ENCODE results near the gene LYRM2.
"Not testable (repeated sequence)": the region's sequence is repeated elsewhere in the genome, so short reads cannot be mapped to it uniquely, and the experiment has no call there.

Gene LYRM2

DNA sequence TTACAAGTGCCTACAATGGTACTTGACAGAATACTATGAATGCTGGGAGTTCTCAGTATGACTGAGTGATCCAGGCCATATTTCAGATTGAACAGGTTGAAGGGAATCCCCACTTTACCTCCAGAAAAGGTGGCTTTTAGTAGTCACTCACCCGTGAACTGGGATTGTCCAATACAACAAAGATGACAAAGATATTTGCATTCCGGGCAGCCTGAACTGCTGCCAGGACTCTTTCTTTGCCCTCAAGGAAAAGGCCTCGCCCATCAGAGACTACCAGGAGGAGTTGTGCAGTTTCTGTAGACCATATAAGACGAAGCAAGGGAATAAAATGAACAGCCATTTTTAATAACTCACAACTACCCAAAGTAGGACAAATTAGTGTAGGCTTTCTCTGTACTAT lies 6.3 kb upstream of the LYRM2 start:
- DNase-seq, result no peak

DNA sequence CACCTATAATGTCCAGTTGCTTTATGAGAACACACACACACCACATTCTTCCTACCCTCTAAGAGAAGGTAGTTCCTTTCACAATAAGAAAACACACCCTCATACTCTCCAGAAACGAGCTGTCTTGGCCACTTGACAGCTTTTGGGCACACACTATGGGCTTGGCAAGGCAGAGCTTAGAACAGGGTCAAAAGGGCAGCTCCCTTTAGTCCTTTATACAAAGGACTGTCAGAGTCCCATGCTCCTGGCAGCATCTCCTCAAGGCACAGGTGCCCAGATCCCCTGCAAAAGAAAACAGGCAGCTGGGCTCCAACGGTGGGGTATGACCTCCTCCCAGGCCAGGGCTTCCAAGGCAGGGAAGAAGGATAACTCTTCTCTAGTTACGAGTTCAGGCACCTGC lies 4.9 kb upstream of the LYRM2 start:
- peak; percentile 26 for DNase-seq

DNA sequence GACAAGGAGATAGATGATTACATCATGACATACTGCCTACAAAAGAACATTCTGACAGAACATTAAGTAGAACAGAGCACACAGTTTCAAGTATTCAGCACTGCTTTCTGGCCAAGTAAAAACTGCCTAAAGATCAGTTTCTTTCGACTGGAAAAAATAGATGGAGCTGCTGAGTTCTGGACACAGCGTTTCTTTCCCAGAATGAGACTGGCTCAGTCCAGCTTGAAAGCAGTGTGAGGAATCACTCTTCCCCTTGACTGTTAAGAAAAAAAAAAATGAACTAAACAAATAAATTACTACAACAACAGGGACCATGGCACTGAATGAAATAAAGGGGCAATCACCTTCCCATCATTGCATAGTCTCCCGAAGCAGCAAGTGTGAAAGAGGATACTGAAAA lies 4.4 kb upstream of the LYRM2 start:
- peak; percentile 43 for DNase-seq

DNA sequence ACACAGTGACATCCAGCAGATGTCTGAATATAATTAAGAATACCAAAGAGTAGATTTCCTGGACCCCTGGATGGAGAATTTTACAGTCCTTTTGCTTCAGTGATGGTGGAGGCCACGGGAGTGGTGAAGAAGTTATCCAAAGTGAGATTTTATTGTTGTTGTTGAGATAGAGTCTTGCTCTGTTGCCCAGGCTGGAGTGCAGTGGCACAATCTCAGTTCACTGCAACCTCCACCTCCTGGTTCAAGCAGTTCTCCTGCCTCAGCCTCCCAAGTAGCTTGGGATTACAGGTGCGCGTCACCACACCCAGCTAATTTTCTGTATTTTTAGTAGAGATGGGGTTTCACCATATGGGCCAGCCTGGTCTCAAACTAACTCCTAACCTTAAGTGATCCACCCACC lies 3.0 kb upstream of the LYRM2 start:
- DNase-seq, result not testable (repeated sequence)

DNA sequence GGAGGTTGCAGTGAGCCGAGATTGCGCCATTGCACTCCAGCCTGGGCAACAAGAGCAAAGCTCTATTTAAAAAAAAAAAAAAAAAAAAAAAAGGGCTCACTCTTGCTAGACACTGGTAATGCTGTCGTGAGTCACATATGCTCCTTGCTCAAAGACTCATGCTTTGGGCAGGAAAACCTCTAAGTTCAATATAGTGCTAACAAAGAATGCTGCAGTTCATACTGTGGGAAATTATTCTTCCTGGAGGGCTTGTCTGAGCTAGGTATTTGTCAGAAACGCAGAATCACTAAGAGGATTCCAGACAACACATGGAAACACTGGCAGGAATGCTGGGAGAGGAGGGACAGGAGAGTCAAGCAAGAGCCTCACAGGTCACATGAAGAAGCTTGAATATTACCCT lies 2.3 kb upstream of the LYRM2 start:
- DNase-seq, result no peak

DNA sequence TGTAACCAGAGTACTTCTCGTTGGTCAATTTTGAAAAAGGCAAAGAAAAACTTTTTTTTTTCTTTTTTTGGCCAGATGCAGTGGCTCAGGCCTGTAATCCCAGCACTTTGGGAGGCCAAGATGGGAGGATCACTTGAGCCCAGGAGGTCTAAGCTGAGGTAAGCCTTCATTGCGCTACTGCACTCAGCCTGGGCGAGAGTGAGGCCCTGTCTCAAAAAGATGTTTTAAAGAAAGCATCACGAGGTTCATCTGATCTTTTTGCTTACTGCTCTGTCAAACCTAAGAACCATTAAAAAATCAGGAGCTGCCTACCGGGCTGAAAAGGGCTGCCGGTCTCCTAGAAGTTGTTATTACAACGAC lies 607 bp downstream of the LYRM2 start:
- DNase-seq, result no peak

DNA sequence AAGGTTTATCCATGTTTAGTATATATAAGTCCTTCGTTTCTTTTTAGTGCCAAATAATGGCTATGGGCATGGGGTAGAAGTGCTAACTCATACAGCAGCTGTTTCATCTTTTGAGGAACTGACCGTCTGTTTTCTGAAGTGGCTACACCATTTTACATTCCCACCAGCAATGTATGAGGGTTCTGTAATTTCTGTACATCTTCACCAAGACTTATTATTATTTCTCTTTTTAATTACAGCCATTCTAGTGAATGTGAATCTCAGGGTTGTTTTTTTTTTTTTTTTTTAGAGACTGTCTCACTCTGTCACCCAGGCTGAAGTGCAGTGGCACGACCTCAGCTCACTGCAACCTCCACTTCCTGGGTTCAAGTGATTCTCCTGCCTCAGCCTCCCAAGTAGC lies 2.1 kb downstream of the LYRM2 start:
- DNase-seq, result not testable (repeated sequence)

DNA sequence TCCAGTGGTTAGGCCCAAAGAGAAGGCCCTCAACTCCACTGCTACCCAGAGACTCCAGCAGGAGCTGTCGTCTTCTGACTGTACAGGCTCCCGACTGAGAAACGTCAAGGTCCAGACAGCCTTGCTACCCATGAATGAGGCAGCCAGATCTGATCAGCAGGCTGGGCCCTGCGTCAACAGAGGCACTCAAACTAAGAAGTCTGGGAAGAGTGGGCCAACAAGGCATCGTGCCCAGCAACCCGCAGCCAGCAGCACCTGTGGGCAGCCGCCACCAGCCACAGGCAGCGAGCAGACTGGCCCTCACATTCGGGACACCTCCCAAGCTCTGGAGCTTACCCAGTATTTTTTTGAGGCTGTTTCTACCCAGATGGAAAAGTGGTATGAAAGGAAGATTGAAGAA lies 8.1 kb downstream of the LYRM2 start:
- DNase-seq, result no peak

DNA sequence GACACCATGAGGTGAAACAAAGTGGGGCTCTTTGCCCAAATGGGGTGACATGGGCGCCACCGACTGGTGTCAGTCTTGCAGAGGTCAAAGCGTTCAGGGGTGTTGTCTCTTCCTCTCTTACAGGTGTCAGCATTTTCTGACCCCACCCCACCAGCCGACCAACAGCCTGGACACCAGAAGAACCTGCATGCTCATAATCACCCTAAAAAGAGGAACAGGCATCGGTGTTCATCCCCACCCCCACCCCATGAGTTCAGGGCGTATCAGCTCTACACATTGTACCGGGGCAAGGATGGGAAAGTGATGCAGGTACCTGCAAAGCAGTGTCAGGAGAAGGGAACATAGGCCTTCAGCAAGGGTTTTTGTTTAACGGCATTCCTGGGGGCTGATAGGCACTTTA lies 14.8 kb downstream of the LYRM2 start:
- DNase-seq, result no peak

DNA sequence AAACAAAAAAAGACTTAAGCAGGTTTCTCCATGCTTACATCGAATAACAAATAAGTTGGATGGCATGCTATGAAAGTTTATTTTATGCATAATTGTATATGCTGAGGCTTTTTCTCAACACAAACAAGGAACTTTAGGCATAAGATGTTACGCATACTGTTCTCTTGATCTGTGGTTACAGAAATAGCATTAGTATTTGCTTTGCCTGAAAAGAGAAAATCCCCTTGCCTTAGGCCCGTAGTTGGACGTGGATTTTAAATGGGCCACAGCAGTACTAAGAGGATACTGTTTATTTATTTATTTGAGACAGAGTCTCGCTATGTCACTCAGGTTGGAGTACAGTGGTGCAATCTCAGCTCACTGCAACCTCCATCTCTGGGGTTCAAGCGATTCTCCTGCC lies 19.0 kb downstream of the LYRM2 start:
- no peak for DNase-seq

DNA sequence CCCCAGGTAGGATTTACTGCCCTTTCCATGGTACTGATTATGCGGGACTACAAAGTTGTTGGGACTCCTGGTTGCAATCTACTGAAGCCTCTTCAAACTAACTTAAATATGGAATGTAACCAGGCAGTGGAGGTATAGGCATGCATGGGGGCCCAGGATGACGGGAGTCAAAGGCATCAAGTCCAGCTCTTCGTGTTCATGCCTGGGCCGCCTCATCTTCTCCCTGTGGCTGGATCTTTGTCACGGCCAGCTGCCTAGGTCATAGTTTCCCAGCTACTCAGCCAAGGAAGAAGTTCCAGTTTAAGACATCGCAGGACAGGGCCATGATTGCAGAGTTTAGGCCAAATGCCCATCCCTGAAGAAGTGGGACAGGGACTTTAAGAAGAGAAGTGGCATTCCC lies 20.5 kb downstream of the LYRM2 start:
- no peak for DNase-seq

DNA sequence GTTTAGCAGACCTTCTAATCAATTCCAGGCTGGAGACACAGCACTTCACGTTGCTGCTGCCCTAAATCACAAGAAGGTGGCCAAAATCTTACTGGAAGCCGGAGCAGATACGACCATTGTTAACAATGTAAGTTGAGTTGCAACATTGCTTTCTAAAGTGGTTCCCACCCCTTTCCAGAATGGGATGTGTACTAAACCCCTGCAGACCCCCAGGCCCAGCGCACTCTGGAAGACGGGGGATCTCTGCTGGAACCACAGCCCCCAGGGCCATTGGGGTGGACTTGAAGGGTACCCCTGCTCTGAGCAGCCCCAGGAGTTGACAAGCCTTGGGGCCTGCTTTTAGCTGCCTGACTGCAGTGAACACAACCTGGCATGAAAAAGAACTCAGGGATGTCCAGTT lies 22.0 kb downstream of the LYRM2 start:
- no peak for DNase-seq

DNA sequence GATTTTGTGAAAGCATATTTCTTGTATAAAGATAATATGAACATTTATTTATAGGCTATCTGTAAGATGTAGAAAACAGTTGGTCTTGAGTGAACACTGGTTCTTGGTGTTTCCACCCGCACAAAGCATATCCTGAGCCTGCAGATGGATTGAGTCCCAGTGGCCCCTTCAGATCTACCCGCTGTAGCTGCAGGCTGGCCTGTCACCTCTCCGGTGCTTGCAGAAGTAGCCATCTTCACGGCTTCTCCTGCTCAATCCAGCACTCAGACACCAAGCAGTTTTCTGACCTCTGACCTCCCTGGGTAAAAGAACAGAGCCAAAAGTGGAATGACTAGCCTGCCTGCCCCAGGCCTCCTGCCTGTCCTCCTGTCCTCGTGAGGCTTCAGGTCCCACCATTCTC lies 22.7 kb downstream of the LYRM2 start:
- DNase-seq, result no peak

DNA sequence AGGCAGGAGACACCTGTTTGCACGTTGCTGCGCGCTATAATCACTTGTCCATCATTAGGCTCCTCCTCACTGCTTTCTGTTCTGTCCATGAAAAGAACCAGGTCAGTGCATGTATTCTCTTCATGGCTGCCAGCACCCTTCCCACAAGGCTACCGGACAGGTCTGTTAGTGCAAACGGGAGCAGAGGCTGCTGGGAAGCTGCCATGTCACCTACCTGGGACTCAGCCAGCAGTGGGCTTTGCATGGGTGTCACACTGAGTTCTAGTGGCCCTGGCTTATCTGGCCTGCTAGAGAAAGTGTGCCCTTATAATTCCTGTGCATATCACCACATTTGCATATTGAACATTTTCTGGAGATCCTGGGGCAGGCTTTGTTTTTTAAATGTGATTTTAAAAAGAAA lies 24.8 kb downstream of the LYRM2 start:
- DNase-seq, result no peak

DNA sequence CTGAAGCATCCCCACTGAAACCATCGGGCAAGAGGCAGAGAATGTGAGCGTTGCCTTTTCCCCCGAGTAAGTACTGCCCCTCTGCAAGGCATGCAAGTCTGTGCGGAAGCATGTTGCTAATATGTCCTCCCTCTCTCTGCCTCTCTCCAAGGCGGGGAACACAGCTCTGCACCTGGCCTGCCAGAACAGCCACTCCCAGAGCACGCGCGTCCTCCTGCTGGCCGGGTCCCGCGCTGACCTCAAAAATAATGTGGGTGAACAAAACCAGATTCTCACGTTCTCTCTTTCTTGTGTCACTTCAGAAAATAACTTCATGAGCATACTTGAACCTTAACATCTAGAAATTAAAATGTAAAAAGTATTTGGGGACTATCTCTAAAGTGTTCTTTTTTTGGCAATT lies 26.4 kb downstream of the LYRM2 start:
- DNase-seq, result no peak

DNA sequence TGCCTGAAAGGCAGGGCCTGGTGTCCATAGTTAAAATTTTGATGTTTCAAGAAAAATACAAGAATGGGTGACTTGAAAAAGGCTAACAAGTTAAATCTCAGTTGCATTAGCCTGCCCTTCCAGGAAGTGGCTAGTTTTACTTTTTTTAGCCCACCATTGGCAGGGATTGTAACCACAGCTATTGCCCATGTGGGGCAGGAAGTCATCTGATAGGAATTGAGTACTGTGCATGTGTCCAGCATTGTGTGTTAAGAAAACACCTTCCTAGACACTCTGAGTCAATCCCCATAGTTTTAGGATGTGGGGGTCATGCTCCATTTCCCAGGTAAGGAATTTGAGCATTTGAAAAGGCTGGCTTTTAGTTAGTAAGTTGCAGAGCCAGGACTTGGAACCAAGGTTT lies 26.9 kb downstream of the LYRM2 start:
- DNase-seq, result no peak

DNA sequence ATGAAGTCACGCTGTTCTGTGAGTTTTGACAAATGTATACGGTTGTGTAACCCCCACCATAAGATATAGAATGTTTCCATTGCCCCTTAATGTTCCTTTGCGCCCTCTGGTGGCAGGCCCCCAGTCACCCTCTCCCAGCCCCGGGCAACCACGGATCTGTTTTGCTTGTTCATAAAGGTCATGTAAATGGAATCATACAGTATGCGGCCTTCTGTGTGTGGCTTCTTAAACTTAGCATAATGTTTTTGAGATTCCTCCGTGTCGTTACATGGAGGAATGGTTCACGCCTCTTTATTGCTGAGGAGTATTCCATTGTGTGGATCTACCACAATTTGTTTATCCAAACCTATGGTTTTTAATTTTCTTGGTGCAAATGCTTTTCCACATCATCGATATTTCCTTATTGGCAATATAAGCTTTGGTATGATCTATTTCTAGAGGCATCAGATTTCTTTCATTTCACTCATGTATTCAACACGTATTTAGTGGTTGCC lies 28.4 kb downstream of the LYRM2 start:
- DNase-seq, result peak; percentile 22

DNA sequence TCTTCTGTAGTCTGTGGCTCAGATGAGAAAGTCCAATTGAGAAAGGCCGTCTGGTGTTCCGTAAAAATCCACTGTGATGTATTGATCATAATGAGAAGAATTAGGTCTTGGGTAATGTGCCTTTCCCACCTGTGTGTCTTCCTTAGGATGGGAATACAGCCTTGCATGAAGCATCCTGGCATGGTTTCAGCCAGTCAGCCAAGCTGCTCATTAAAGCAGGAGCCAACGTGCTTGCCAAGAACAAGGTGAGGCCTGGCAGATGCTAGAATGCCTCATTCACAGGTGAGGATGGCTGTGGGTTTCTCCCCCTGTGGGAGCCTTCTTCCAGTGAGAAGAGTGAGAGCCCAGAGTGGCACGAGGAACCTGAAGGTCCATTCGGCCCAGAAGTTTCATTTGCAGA lies 32.7 kb downstream of the LYRM2 start:
- no peak for DNase-seq

DNA sequence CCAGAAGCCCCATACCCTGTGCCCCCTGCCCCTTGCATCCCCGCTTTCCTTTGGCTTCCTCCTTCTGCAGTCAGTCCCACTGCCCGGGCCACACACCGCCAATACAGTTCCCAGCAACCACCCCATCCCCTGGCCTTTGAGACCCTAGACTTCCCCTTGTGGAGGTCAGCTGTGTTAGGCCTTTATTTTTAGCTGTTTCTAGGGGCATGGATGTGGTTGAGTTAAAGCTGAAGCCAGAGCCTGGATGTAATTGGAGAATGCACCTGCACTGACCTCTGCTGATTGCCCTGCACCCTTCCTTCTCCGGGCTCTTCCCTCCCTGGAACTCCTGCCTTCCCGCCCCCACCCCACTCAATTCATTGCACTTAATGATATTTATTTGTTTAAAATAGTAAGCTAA lies 33.9 kb downstream of the LYRM2 start:
- DNase-seq, result no peak

DNA sequence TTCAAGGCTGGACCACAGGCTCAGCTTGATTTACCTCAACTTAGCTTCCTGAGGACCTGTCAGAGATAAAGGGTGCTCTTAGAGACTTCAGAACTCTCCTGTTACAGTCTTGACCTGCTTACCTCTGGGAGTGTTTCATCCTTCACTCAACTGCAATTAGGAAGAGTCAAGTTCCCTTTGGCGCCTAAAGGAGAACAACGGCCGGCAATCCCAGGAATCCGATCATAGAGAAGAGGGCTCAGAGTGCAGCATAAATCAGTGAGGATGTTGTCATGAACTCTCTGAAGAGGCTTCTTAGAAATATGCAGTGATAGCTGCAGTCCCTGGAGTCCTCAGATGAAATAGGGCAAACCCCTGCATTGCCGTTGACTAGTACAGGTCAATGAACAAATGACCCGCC lies 36.4 kb downstream of the LYRM2 start:
- no peak for DNase-seq

DNA sequence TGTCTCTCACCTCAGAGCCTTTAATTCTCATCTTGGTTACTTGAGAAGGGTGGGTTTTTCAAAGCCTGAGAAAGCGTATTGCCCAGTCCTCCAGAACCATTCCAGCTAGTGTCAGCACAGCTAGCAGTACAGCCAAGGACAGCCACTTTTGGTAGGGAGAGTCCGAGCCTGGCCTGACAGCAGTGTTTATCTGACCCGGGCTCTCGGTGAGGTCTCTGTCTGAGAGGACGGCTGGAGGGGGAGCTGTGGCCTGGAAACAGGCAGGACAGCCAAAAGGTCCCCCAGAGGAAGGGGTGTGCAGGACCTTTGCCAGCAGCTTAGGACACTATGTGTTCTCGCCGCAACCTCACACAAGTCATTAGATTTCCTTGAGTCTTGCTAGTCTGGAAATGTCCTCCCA lies 38.8 kb downstream of the LYRM2 start:
- no peak for DNase-seq

DNA sequence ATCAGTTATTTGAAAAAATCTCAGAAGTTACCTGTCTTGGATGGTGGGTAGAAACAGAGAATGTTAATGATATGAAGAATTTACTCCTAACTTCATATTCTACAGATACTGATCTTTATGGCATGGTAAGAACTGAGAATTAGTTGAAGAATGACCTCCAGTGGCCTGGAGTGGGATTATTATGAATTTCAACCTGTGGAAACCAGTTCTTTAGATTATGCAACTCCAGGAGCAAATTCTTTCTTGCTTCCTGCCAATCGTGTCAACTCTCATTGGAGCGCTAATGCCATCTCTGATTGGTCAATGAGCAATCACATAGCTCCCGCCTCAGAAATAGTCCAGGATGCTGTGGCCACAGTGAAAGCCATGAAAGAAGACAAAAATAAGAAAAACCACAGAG lies 40.6 kb downstream of the LYRM2 start:
- DNase-seq, result peak; percentile 22

DNA sequence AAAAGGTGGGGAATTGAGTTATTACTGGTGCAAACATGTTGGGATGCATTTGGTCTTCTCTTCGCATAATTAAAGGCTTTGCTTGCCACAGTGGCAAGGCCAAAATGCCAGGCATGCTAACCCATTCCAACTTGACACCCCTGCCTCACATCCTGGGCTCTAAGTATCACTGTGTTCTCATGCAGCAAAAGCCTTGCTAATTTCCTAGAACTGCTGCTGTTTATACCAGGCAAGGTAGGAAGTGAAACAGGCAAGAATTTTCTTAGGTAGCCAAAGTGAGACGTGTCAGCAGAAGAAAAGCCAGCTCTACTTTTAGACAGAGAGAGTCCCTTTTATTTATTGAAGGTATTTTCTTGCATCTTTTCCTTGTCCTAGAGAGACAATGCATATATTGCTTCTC lies 41.2 kb downstream of the LYRM2 start:
- no peak for DNase-seq

DNA sequence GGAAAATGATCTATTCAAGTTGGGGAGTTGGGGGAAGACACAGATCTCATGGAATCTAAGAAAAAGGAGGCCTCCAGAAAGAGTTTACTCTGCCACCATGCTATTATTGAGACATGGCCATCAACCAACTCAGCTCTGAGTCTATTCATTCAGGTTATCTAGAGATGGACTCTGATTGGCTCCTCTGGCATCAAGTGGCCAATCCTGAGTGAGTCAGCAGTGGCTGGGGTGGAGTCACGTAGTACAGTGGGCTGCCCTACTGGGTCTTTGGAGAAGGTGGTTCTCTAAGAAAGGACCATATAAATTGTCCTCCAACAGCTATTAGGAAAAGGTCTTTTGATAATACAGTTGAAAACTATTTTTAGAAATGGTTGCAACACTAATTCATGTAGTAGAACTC lies 42.1 kb downstream of the LYRM2 start:
- DNase-seq, result no peak

DNA sequence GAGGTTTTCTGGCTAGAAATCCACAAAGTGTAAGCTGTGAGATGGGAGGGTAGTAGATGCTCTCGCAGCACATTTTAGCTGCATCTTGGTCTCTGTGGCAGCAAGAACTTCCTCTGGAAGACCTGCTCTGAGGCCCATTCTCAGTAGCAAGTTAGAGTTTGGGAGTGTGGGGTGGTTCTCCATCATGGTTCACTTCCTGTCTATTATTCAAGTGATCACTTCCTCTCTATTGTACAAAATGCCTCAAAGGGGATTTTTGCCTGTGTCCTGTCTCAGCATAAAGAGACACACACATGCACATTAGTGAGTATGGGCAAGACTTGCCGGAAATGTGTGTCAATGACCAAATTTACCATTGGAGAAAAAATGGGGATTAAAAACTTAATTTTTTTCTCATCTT lies 42.5 kb downstream of the LYRM2 start:
- DNase-seq, result no peak

DNA sequence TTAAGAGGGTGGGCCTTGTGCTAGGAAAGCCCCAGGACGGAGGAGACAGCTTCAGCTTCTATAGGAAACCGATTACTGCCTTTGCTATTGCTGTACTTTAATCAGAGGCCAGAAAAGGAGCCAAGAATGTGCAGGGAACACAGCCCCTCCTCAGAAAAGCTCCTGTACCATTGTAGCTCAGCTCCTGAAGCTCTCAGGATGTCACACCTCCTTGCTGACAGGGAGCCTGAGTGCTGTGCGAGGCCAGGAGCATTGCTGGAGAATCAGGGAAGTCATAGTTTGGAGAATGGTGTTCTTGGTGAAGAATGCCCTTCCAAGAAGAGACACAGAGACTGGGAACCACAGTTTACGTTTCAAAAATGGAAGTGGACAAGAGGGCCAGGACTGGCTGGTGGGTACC lies 46.8 kb downstream of the LYRM2 start:
- DNase-seq, result no peak

Measured in midbrain (tissue), 1 donor.